CD4-positive, alpha-beta T cell (primary cell): ENCODE results near the gene ERMAP. TPM values are rescaled to one million over a fixed set of nuclear protein-coding genes. Genes with fewer than 3 reads are reported as not detected.

Experiments
- ATAC-seq: fragments of 200-7000 bp; cut with Tn5 transposase; one replicate; pipeline ENCODE4 v1.10.0; 2022; ENCODE audit warnings: mild to moderate bottlenecking; ENCODE audit not compliant: poor library complexity
- CTCF ChIA-PET: fragments of 350-600 bp; sonication (Branson Sonifier 250); formaldehyde crosslinking; loops from one replicate; lab custom pipeline; 2021; ENCODE audit warnings: antibody characterized with exemption, inconsistent platforms; lab: Charles Lee
- POLR2A ChIA-PET: fragments of 350-600 bp; sonication (Branson Sonifier 250); formaldehyde crosslinking; loops from one replicate; lab custom pipeline; 2021; ENCODE audit warnings: antibody characterized with exemption, inconsistent platforms; lab: Charles Lee
- DNase-seq, 14 experiments: peaks; one replicate each; pipeline ENCODE4 v3.0.0-alpha.2; 2013 to 2020; ENCODE audit warnings: mixed read lengths in 2 of 14
- H3K27ac ChIP-seq, 2 donors: one replicate each; pipeline versions ENCODE4 v1.5.1 to v1.7.0; 2013; ENCODE audit warnings: low read length in 2 of 2, low read depth in 1 of 2, mild to moderate bottlenecking in 1 of 2
- H3K27me3 ChIP-seq, 2 experiments: 1 replicate in 1 of 2; 2 replicates in 1 of 2; pipeline versions ENCODE4 v1.6.1 to v1.7.0; 2013; ENCODE audit warnings: low read length in 2 of 2, control low read depth in 1 of 2, mild to moderate bottlenecking in 1 of 2, moderate library complexity in 1 of 2; ENCODE audit not compliant: insufficient read depth in 2 of 2, control insufficient read depth in 1 of 2
- H3K36me3 ChIP-seq: one replicate; pipeline ENCODE4 v1.6.1; 2013; ENCODE audit warnings: low read length, control low read depth; ENCODE audit not compliant: insufficient read depth
- H3K4me1 ChIP-seq: one replicate; pipeline ENCODE4 v1.6.1; 2013; ENCODE audit warnings: low read length, control low read depth; ENCODE audit not compliant: insufficient read depth
- H3K4me3 ChIP-seq: one replicate; pipeline ENCODE4 v1.5.1; 2013; ENCODE audit warnings: mild to moderate bottlenecking, low read length, moderate library complexity
- H3K9me3 ChIP-seq, 2 experiments: 1 replicate in 1 of 2; 2 replicates in 1 of 2; pipeline versions ENCODE4 v1.6.1 to v1.7.0; 2013; ENCODE audit warnings: low read length in 2 of 2, mild to moderate bottlenecking in 2 of 2, control low read depth in 1 of 2, moderate library complexity in 1 of 2; ENCODE audit not compliant: control insufficient read depth in 1 of 2, insufficient read depth in 1 of 2
- H3K27ac Mint-ChIP-seq: one replicate; pipeline ENCODE4 v1.8.0; 2020; ENCODE audit warnings: mixed read lengths
- H3K27me3 Mint-ChIP-seq: one replicate; pipeline ENCODE4 v1.8.0; 2021; ENCODE audit warnings: mixed read lengths
- H3K36me3 Mint-ChIP-seq: one replicate; pipeline ENCODE4 v1.8.0; 2021; ENCODE audit warnings: low read depth, mixed read lengths
- H3K4me1 Mint-ChIP-seq: one replicate; pipeline ENCODE4 v1.8.0; 2021; ENCODE audit warnings: low read depth, mixed read lengths
- H3K4me3 Mint-ChIP-seq: one replicate; pipeline ENCODE4 v1.8.0; 2020; ENCODE audit warnings: mild to moderate bottlenecking, mixed read lengths
- H3K9me3 Mint-ChIP-seq: one replicate; pipeline ENCODE4 v1.8.0; 2020; ENCODE audit warnings: mixed read lengths
- CTCF ChIP-seq: fragments of 200-600 bp; IDR thresholded peaks from one replicate; pipeline ENCODE4 v1.8.0; 2022; ENCODE audit warnings: antibody characterized with exemption, mild to moderate bottlenecking
- intact Hi-C, 2 experiments: fragments of 100-400 bp; cut with DNase I in 1 of 2; cut with micrococcal nuclease in 1 of 2; formaldehyde crosslinking; loops; one replicate each; pipeline versions ENCODE4 v1.15.1 to v1.9.0; 2023 to 2025; cut with DNase I, micrococcal nuclease
- total RNA-seq, 174 experiments: library from RNA in 2 of 174; stranded (reverse) in 2 of 174; gene quantifications; one replicate each; pipeline ENCODE4 v1.2.3 and lab custom pipeline; 2021 to 2026

The ERMAP gene
- total RNA-seq, 2 experiments from 2014 or later = 4.4 to 5.0 TPM

- TF ChIP-seq CTCF = no peak
- Mint-ChIP-seq H3K9me3 (no peaks in the 10 kb centered on the region), H3K4me3 (no peak overlapping the region), H3K36me3 (peaks cover 8% of the 10 kb centered on the region), H3K27me3 (no peaks in the 10 kb centered on the region), H3K4me1 (no peaks in the 10 kb centered on the region), H3K27ac (no peak overlapping the region)
- Histone ChIP-seq H3K4me1 (no peaks in the 10 kb centered on the region), H3K27ac (no peak overlapping the region), H3K9me3 (no peaks in the 10 kb centered on the region), H3K36me3 (peaks cover 3% of the 10 kb centered on the region), H3K4me3 (no peak overlapping the region), H3K27me3 (no peaks in the 10 kb centered on the region)
- ChIA-PET CTCF (interaction anchor here (0.7 kb wide), 1 partner anchor 13 kb away, joined by 3 read pairs; no protein-coding TSS in a partner anchor), POLR2A (no interaction called here)
- intact Hi-C loops = no loop called here
- ATAC-seq = no peak
- DNase-seq = no peak
These were observed 14.4 kb downstream of the ERMAP start for GRCh38 chr1:42831273-42831672.

- H3K4me3 ChIP-seq = no peak overlapping the region
- no peak for DNase-seq
- peaks cover 3% of the 10 kb centered on the region for H3K36me3 ChIP-seq
- Mint-ChIP-seq H3K4me1 (no peaks in the 10 kb centered on the region), H3K4me3 (no peak overlapping the region), H3K27me3 (no peaks in the 10 kb centered on the region), H3K27ac (no peak overlapping the region), H3K9me3 (no peaks in the 10 kb centered on the region), H3K36me3 (peaks cover 8% of the 10 kb centered on the region)
- H3K27me3 ChIP-seq = no peaks in the 10 kb centered on the region
- no peak for TF ChIP-seq CTCF
- H3K27ac ChIP-seq = no peak overlapping the region
- H3K4me1 ChIP-seq = no peaks in the 10 kb centered on the region
- POLR2A ChIA-PET = no interaction called here
- intact Hi-C loops = no loop called here
- ATAC-seq = no peak
- H3K9me3 ChIP-seq = no peaks in the 10 kb centered on the region
- CTCF ChIA-PET = no interaction called here
These were observed 15.8 kb downstream of the ERMAP start for GRCh38 chr1:42832641-42833240.

GRCh38 chr1:42833981-42834380, 17.1 kb downstream of the ERMAP start:
- Mint-ChIP-seq H3K27ac (no peak overlapping the region), H3K36me3 (peaks cover 8% of the 10 kb centered on the region), H3K9me3 (no peaks in the 10 kb centered on the region), H3K27me3 (no peaks in the 10 kb centered on the region), H3K4me1 (no peaks in the 10 kb centered on the region), H3K4me3 (no peak overlapping the region)
- ATAC-seq = no peak
- POLR2A ChIA-PET = no interaction called here
- peaks cover 3% of the 10 kb centered on the region for H3K36me3 ChIP-seq
- H3K4me3 ChIP-seq = no peak overlapping the region
- CTCF ChIA-PET = no interaction called here
- TF ChIP-seq CTCF = no peak
- intact Hi-C loops = no loop called here
- DNase-seq = no peak
- no peaks in the 10 kb centered on the region for H3K9me3 ChIP-seq
- H3K27me3 ChIP-seq = no peaks in the 10 kb centered on the region
- no peak overlapping the region for H3K27ac ChIP-seq
- no peaks in the 10 kb centered on the region for H3K4me1 ChIP-seq
